HFFc6 (cell line): Measurements from ENCODE around the gene TSPAN11. TPM values are rescaled to one million over a fixed set of nuclear protein-coding genes. Genes with fewer than 3 reads are reported as not detected.

Experiments used
- DNase-seq: peaks from one replicate; pipeline ENCODE4 v3.0.0-alpha.2; 2018
- H3K27ac Mint-ChIP-seq: 2 replicates; pipeline ENCODE4 v1.8.0; 2020; ENCODE audit warnings: mild to moderate bottlenecking, mixed read lengths
- H3K27me3 Mint-ChIP-seq: 2 replicates; pipeline ENCODE4 v1.8.0; 2021; ENCODE audit warnings: mild to moderate bottlenecking, moderate library complexity, mixed read lengths; ENCODE audit not compliant: insufficient read depth
- H3K36me3 Mint-ChIP-seq: 2 replicates; pipeline ENCODE4 v1.8.0; 2021; ENCODE audit warnings: low read depth, mixed read lengths
- H3K4me1 Mint-ChIP-seq: 2 replicates; pipeline ENCODE4 v1.8.0; 2020; ENCODE audit warnings: low read depth, mixed read lengths
- H3K4me3 Mint-ChIP-seq: 2 replicates; pipeline ENCODE4 v1.8.0; 2020; ENCODE audit warnings: mild to moderate bottlenecking, moderate library complexity, mixed read lengths
- H3K9me3 Mint-ChIP-seq: 2 replicates; pipeline ENCODE4 v1.8.0; 2020; ENCODE audit warnings: mild to moderate bottlenecking, mixed read lengths
- CTCF ChIP-seq: fragments of 200-600 bp; sonication (generic); IDR thresholded peaks from 2 replicates; pipeline ENCODE4 v1.5.0; 2021; ENCODE audit warnings: antibody characterized with exemption, mild to moderate bottlenecking
- total RNA-seq, 6 experiments: library from RNA; stranded (reverse); fragmentation: NEBNext Ultra II Directional; extraction: Animal tissue kit (Norgen Biotek cat#: 25700); gene quantifications; 2 replicates in 1 of 6; 3 replicates in 5 of 6; pipeline ENCODE4 v1.2.3, GENCODE V29; 2021

The TSPAN11 gene
- total RNA-seq, 6 experiments from 2014 or later, result 0.17 to 0.18 TPM; not detected in 4

- TF ChIP-seq CTCF, result no peak
- Mint-ChIP-seq H3K27ac (no peak overlapping the region), H3K36me3 (no peaks in the 10 kb centered on the region), H3K4me1 (peaks cover 46% of the 10 kb centered on the region), H3K4me3 (no peak overlapping the region), H3K27me3 (peaks cover 11% of the 10 kb centered on the region), H3K9me3 (no peaks in the 10 kb centered on the region)
- no peak for DNase-seq
Observed at GRCh38 chr12:31002361-31002725, 75.8 kb downstream of the TSPAN11 start.

- H3K27ac Mint-ChIP-seq, result no peak overlapping the region
- TF ChIP-seq CTCF, result no peak
- no peaks in the 10 kb centered on the region for H3K9me3 Mint-ChIP-seq
Observed at GRCh38 chr12:31002999-31003398, 76.5 kb downstream of the TSPAN11 start.

GRCh38 chr12:31003861-31004640 lies 77.5 kb downstream of the TSPAN11 start:
- TF ChIP-seq CTCF, result no peak
- peaks cover 54% of the 10 kb centered on the region for H3K4me1 Mint-ChIP-seq

More at GRCh38 chr12:31002999-31003398, 76.5 kb downstream of the TSPAN11 start:
- H3K27me3 Mint-ChIP-seq, result peaks cover 8% of the 10 kb centered on the region
- no peaks in the 10 kb centered on the region for H3K36me3 Mint-ChIP-seq
- no peak for DNase-seq
- no peak overlapping the region for H3K4me3 Mint-ChIP-seq
- peaks cover 48% of the 10 kb centered on the region for H3K4me1 Mint-ChIP-seq

GRCh38 chr12:31004666-31005065 lies 78.1 kb downstream of the TSPAN11 start:
- H3K27me3 Mint-ChIP-seq, result peaks cover 7% of the 10 kb centered on the region
- no peak overlapping the region for H3K4me3 Mint-ChIP-seq
- no peak for DNase-seq
- no peak overlapping the region for H3K27ac Mint-ChIP-seq
- no peaks in the 10 kb centered on the region for H3K36me3 Mint-ChIP-seq
- H3K4me1 Mint-ChIP-seq, result peaks cover 54% of the 10 kb centered on the region
- no peak for TF ChIP-seq CTCF
- H3K9me3 Mint-ChIP-seq, result no peaks in the 10 kb centered on the region

More at GRCh38 chr12:31003861-31004640, 77.5 kb downstream of the TSPAN11 start:
- H3K9me3 Mint-ChIP-seq, result no peaks in the 10 kb centered on the region
- peaks cover 7% of the 10 kb centered on the region for H3K27me3 Mint-ChIP-seq
- H3K27ac Mint-ChIP-seq, result no peak overlapping the region
- H3K4me3 Mint-ChIP-seq, result no peak overlapping the region
- no peaks in the 10 kb centered on the region for H3K36me3 Mint-ChIP-seq
- no peak for DNase-seq

- no peak for DNase-seq
- TF ChIP-seq CTCF, result no peak
- H3K27ac Mint-ChIP-seq, result peak overlapping the region; percentile 83
- no peaks in the 10 kb centered on the region for H3K36me3 Mint-ChIP-seq
- peaks cover 4% of the 10 kb centered on the region for H3K27me3 Mint-ChIP-seq
- peak overlapping the region; percentile 49 for H3K4me3 Mint-ChIP-seq
- no peaks in the 10 kb centered on the region for H3K9me3 Mint-ChIP-seq
- peaks cover 49% of the 10 kb centered on the region for H3K4me1 Mint-ChIP-seq
Observed at GRCh38 chr12:31005256-31005943, 78.9 kb downstream of the TSPAN11 start.
